GM10266 (cell line): ENCODE data around the gene DNAJB14.
A peak's percentile ranks its signal among the peaks of the same experiment; 100 is the strongest.

ENCODE experiments used
- DNase-seq: peaks from one replicate; pipeline ENCODE4 v3.0.0; 2012; ENCODE audit errors: extremely low spot score
- CTCF ChIP-seq: IDR thresholded peaks from 2 replicates; pipeline ENCODE4 v1.5.1; 2012; ENCODE audit warnings: mild to moderate bottlenecking, low read depth; ENCODE audit not compliant: control insufficient read depth, insufficient read depth; ENCODE audit errors: missing control alignments

Gene DNAJB14

GRCh38 chr4:99856166-99856565 is 90.3 kb downstream of the DNAJB14 start:
- no peak for TF ChIP-seq CTCF
- no peak for DNase-seq

GRCh38 chr4:99855678-99856077 is 90.7 kb downstream of the DNAJB14 start:
- DNase-seq = peak; percentile 14
- TF ChIP-seq CTCF = no peak

GRCh38 chr4:99853999-99854398 is 92.4 kb downstream of the DNAJB14 start:
- TF ChIP-seq CTCF = no peak
- DNase-seq = no peak

GRCh38 chr4:99853190-99853589 is 93.2 kb downstream of the DNAJB14 start:
- TF ChIP-seq CTCF = no peak
- no peak for DNase-seq

GRCh38 chr4:99852199-99852749 is 94.1 kb downstream of the DNAJB14 start:
- DNase-seq = peak; percentile 7
- TF ChIP-seq CTCF = no peak

GRCh38 chr4:99848591-99849001 is 97.8 kb downstream of the DNAJB14 start:
- DNase-seq = peak; percentile 25

More at GRCh38 chr4:99848591-99849001, 97.8 kb downstream of the DNAJB14 start:
- no peak for TF ChIP-seq CTCF
